Lung (tissue), 12 donors: ENCODE data around the gene MAPKAP1. TPM values are rescaled to one million over a fixed set of nuclear protein-coding genes. Genes with fewer than 3 reads are reported as not detected.

Experiments
- ATAC-seq: fragments of 200-7000 bp; cut with Tn5 transposase; one replicate; pipeline ENCODE4 v1.9.1; 2020; ENCODE audit warnings: moderate number of reproducible peaks; ENCODE audit not compliant: insufficient read depth, low FRiP score
- DNase-seq, 3 donors: peaks; one replicate each; pipeline ENCODE4 v3.0.0-alpha.2; 2013 to 2017
- H3K27ac ChIP-seq, 2 donors: one replicate each; pipeline ENCODE4 v1.5.1; 2013; ENCODE audit warnings: mild to moderate bottlenecking in 2 of 2, moderate library complexity in 2 of 2, control low read depth in 1 of 2, inconsistent platforms in 1 of 2, low read depth in 1 of 2, low read length in 1 of 2
- H3K27me3 ChIP-seq, 3 donors: one replicate each; pipeline ENCODE4 v1.5.1; 2013; ENCODE audit warnings: low read length in 2 of 3; ENCODE audit not compliant: control insufficient read depth in 3 of 3, insufficient read depth in 3 of 3
- H3K36me3 ChIP-seq, 4 donors: one replicate each; pipeline ENCODE4 v1.5.1; 2013; ENCODE audit warnings: low read length in 4 of 4, mild to moderate bottlenecking in 1 of 4, moderate library complexity in 1 of 4; ENCODE audit not compliant: control insufficient read depth in 4 of 4, insufficient read depth in 4 of 4
- H3K4me1 ChIP-seq, 5 donors: one replicate each; pipeline ENCODE4 v1.5.1; 2013; ENCODE audit warnings: low read length in 5 of 5, mild to moderate bottlenecking in 2 of 5, moderate library complexity in 1 of 5; ENCODE audit not compliant: control insufficient read depth in 5 of 5, insufficient read depth in 5 of 5
- H3K4me3 ChIP-seq: one replicate; pipeline ENCODE4 v1.5.1; 2013; ENCODE audit warnings: mild to moderate bottlenecking, control low read depth, moderate library complexity
- H3K9ac ChIP-seq, 2 donors: one replicate each; pipeline ENCODE4 v1.5.1; 2013; ENCODE audit warnings: low read length in 2 of 2, control low read depth in 1 of 2; ENCODE audit not compliant: insufficient read depth in 1 of 2
- H3K9me3 ChIP-seq, 4 donors: one replicate each; pipeline ENCODE4 v1.5.1; 2013; ENCODE audit warnings: low read length in 3 of 4, mild to moderate bottlenecking in 1 of 4, moderate library complexity in 1 of 4; ENCODE audit not compliant: control insufficient read depth in 4 of 4, insufficient read depth in 3 of 4
- CTCF ChIP-seq: IDR thresholded peaks from 2 replicates; pipeline ENCODE4 v1.5.1; 2012; ENCODE audit warnings: mild to moderate bottlenecking; ENCODE audit errors: control extremely low read depth, extremely low read depth
- WGBS, 2 donors: extraction: QIAGEN DNeasy Blood & Tissue Kit; methylation state at CpG; one replicate each; pipeline ENCODE4 v1.1.7; 2013; 5-methylcytosine and 5-hydroxymethylcytosine counted together
- polyA plus RNA-seq, 2 donors: library from polyadenylated mRNA; stranded (reverse); fragments of 200-250 nt; gene quantifications; one replicate each; pipeline ENCODE4 v1.2.1, GENCODE V29; 2013
- total RNA-seq, 2 donors: library from RNA; depleted of rRNA in 1 of 2; stranded (reverse); fragments of >200 nt in 1 of 2; gene quantifications; one replicate each; pipeline ENCODE4 v1.2.1, GENCODE V29; 2014 to 2021
- donor health status: control.
- donor health status: control.
- donor health status: Bipolar disorder and iron deficiency.
- donor health status: healthy.
- donor health status: DM: yes; HTN: yes; CAD: no.

The MAPKAP1 gene
- total and polyA plus RNA-seq, 4 donors: 53.0 to 83.3 (median 66.7) TPM

- ATAC-seq: no peak
- H3K9ac ChIP-seq: no peak overlapping the region
- H3K4me1 ChIP-seq: peaks cover 0 to 17% (median 6%) of the 10 kb centered on the region in 5 donors
- no peaks in the 10 kb centered on the region for H3K27me3 ChIP-seq
- no peak overlapping the region for H3K27ac ChIP-seq
- WGBS, 2 donors: 88 to 100% methylated on average over 1 of the region's 1 CpG
- H3K36me3 ChIP-seq: peaks cover 0 to 4% (median 0%) of the 10 kb centered on the region in 4 donors
- DNase-seq: no peak
- H3K4me3 ChIP-seq: no peak overlapping the region
- no peaks in the 10 kb centered on the region for H3K9me3 ChIP-seq
- no peak for TF ChIP-seq CTCF
Observed at GRCh38 chr9:125504616-125505015, 202.4 kb downstream of the MAPKAP1 start.

- Histone ChIP-seq H3K4me3 (no peak overlapping the region), H3K36me3 (no peaks in the 10 kb centered on the region), H3K27me3 (no peaks in the 10 kb centered on the region), H3K9me3 (no peaks in the 10 kb centered on the region), H3K27ac (no peak overlapping the region), H3K4me1 (peaks cover 0 to 11% (median 4%) of the 10 kb centered on the region in 5 donors), H3K9ac (no peak overlapping the region)
- no peak for ATAC-seq
- WGBS, 2 donors: 55 to 78% methylated on average over 1 of the region's 1 CpG
- peak in 2 of 3 donors; percentile 43 to 60 for DNase-seq
- TF ChIP-seq CTCF: no peak
Observed at GRCh38 chr9:125497906-125498305, 209.1 kb downstream of the MAPKAP1 start.

GRCh38 chr9:125497478-125497877 is 209.5 kb downstream of the MAPKAP1 start:
- no peaks in the 10 kb centered on the region for H3K36me3 ChIP-seq
- no peak for TF ChIP-seq CTCF
- no peaks in the 10 kb centered on the region for H3K9me3 ChIP-seq
- no peak overlapping the region for H3K27ac ChIP-seq
- no peak overlapping the region for H3K4me3 ChIP-seq
- H3K27me3 ChIP-seq: no peaks in the 10 kb centered on the region
- H3K4me1 ChIP-seq: peaks cover 0 to 11% (median 4%) of the 10 kb centered on the region in 5 donors
- H3K9ac ChIP-seq: no peak overlapping the region
- no peak for ATAC-seq
- no peak for DNase-seq

- Histone ChIP-seq H3K4me3 (no peak overlapping the region), H3K27ac (no peak overlapping the region), H3K36me3 (no peaks in the 10 kb centered on the region), H3K4me1 (peaks cover 0 to 11% (median 4%) of the 10 kb centered on the region in 5 donors), H3K27me3 (no peaks in the 10 kb centered on the region), H3K9ac (no peak overlapping the region), H3K9me3 (no peaks in the 10 kb centered on the region)
- DNase-seq (no peak), ATAC-seq (no peak)
- WGBS, 2 donors: 94% methylated on average over 7 of the region's 7 CpGs
- no peak for TF ChIP-seq CTCF
Observed at GRCh38 chr9:125496313-125496834, 210.6 kb downstream of the MAPKAP1 start.
